HUES48 (cell line): ENCODE data around the gene AKR7A2.
A peak's percentile ranks its signal among the peaks of the same experiment; 100 is the strongest.
"Not testable (repeated sequence)": the region's sequence is repeated elsewhere in the genome, so short reads cannot be mapped to it uniquely, and the experiment has no call there.

Experiments
- H3K27ac ChIP-seq: one replicate; pipeline ENCODE4 v1.7.0; 2013; ENCODE audit warnings: low read depth, low read length, inconsistent platforms
- H3K27me3 ChIP-seq: 2 replicates; pipeline ENCODE4 v1.6.1; 2013; ENCODE audit warnings: mild to moderate bottlenecking, low read length; ENCODE audit not compliant: control insufficient read depth, insufficient read depth
- H3K36me3 ChIP-seq: 2 replicates; pipeline ENCODE4 v1.6.1; 2013; ENCODE audit warnings: low read length; ENCODE audit not compliant: control insufficient read depth, insufficient read depth
- H3K4me1 ChIP-seq: 2 replicates; pipeline ENCODE4 v1.6.1; 2013; ENCODE audit warnings: mild to moderate bottlenecking, low read length; ENCODE audit not compliant: control insufficient read depth, insufficient read depth
- H3K4me3 ChIP-seq: 2 replicates; pipeline ENCODE4 v1.5.1; 2013; ENCODE audit warnings: mild to moderate bottlenecking, low read depth, low read length
- H3K9ac ChIP-seq: 2 replicates; pipeline ENCODE4 v1.6.1; 2013; ENCODE audit warnings: mild to moderate bottlenecking, low read depth, low read length, moderate library complexity
- H3K9me3 ChIP-seq: 2 replicates; pipeline ENCODE4 v1.6.1; 2013; ENCODE audit warnings: low read length; ENCODE audit not compliant: control insufficient read depth, insufficient read depth

Gene AKR7A2

GRCh38 chr1:19256301-19256700 is 55.6 kb downstream of the AKR7A2 start:
- not testable (repeated sequence) for H3K4me1 ChIP-seq, H3K27ac ChIP-seq, H3K4me3 ChIP-seq, H3K27me3 ChIP-seq, H3K9me3 ChIP-seq, H3K9ac ChIP-seq
- peaks cover 71% of the 10 kb centered on the region for H3K36me3 ChIP-seq

- Histone ChIP-seq H3K9ac (no peak overlapping the region), H3K27me3 (no peaks in the 10 kb centered on the region), H3K9me3 (no peaks in the 10 kb centered on the region), H3K4me1 (peaks cover 14% of the 10 kb centered on the region), H3K27ac (no peak overlapping the region), H3K4me3 (no peak overlapping the region), H3K36me3 (peaks cover 66% of the 10 kb centered on the region)
Observed at GRCh38 chr1:19255288-19255687, 56.7 kb downstream of the AKR7A2 start.

GRCh38 chr1:19254416-19254815 is 57.5 kb downstream of the AKR7A2 start:
- Histone ChIP-seq H3K9ac (no peak overlapping the region), H3K27ac (peak overlapping the region; percentile 46), H3K4me1 (peaks cover 16% of the 10 kb centered on the region), H3K9me3 (no peaks in the 10 kb centered on the region), H3K36me3 (peaks cover 57% of the 10 kb centered on the region), H3K4me3 (no peak overlapping the region), H3K27me3 (no peaks in the 10 kb centered on the region)
